H1 (cell line): ENCODE results near the gene GALNT18. TPM values are rescaled to one million over a fixed set of nuclear protein-coding genes. Genes with fewer than 3 reads are reported as not detected.

Experiments
- CTCF ChIA-PET: fragments of 300-600 bp; sonication (Branson Sonifier 250); formaldehyde crosslinking; loops from one replicate; lab custom pipeline; 2021; ENCODE audit not compliant: partially characterized antibody; lab: Charles Lee
- POLR2A ChIA-PET: fragments of 300-600 bp; sonication (Branson Sonifier 250); formaldehyde crosslinking; loops from one replicate; lab custom pipeline; 2021; ENCODE audit warnings: inconsistent platforms; ENCODE audit not compliant: partially characterized antibody; lab: Charles Lee
- DNase-seq, 2 experiments: peaks; one replicate each; pipeline versions ENCODE4 v3.0.0 to v3.0.0-alpha.2; 2010 to 2022; ENCODE audit warnings: low spot score in 2 of 2, low read depth in 1 of 2, mixed read lengths in 1 of 2
- FAIRE-seq: peaks from 2 replicates; lab custom pipeline; 2011; peaks lifted over from hg19 to GRCh38; lab: Jason Lieb, UNC
- H2AFZ ChIP-seq: 2 replicates; pipeline ENCODE4 v1.8.1; 2012; ENCODE audit warnings: low read length, inconsistent platforms
- H2AK5ac ChIP-seq: 2 replicates; pipeline ENCODE4 v1.6.1; 2013; ENCODE audit warnings: low read depth, low read length
- H2BK120ac ChIP-seq: replicated peaks from 2 replicates; pipeline ENCODE3; 2013; ENCODE audit warnings: low read depth, low read length, inconsistent platforms
- H2BK12ac ChIP-seq: 2 replicates; pipeline ENCODE4 v1.6.1; 2013; ENCODE audit warnings: low read depth, low read length
- H2BK15ac ChIP-seq: 2 replicates; pipeline ENCODE4 v1.6.1; 2013; ENCODE audit warnings: low read length
- H2BK20ac ChIP-seq: 2 replicates; pipeline ENCODE4 v1.6.1; 2013; ENCODE audit warnings: low read length
- H2BK5ac ChIP-seq: 2 replicates; pipeline ENCODE4 v1.6.1; 2013; ENCODE audit warnings: low read depth, low read length
- H3K14ac ChIP-seq: 2 replicates; pipeline ENCODE4 v1.6.1; 2013; ENCODE audit warnings: inconsistent platforms; ENCODE audit not compliant: insufficient read length
- H3K18ac ChIP-seq: 2 replicates; pipeline ENCODE4 v1.6.1; 2013; ENCODE audit warnings: low read length; ENCODE audit errors: extremely low read depth
- H3K23ac ChIP-seq: 2 replicates; pipeline ENCODE4 v1.6.1; 2013; ENCODE audit warnings: inconsistent platforms; ENCODE audit not compliant: insufficient read length
- H3K23me2 ChIP-seq: 2 replicates; pipeline ENCODE4 v1.6.1; 2013; ENCODE audit warnings: low read depth, low read length
- H3K27ac ChIP-seq: 2 replicates; pipeline ENCODE4 v1.6.1; 2011; ENCODE audit warnings: low read depth, low read length, inconsistent platforms
- H3K27me3 ChIP-seq, 4 experiments: replicated peaks in 1 of 4; 1 replicate in 1 of 4; 2 replicates in 3 of 4; pipeline versions ENCODE4 v1.6.1 to v1.8.1; 2011 to 2013; ENCODE audit warnings: low read length in 3 of 4, mild to moderate bottlenecking in 3 of 4, inconsistent platforms in 2 of 4, mixed read lengths in 2 of 4, moderate library complexity in 1 of 4; ENCODE audit not compliant: control insufficient read depth in 3 of 4, insufficient read depth in 3 of 4; ENCODE audit errors: extremely low read depth in 1 of 4
- H3K36me3 ChIP-seq, 4 experiments: 2 replicates each; pipeline versions ENCODE4 v1.6.1 to v1.8.1; 2011 to 2013; ENCODE audit warnings: mild to moderate bottlenecking in 4 of 4, low read length in 3 of 4, moderate library complexity in 2 of 4, control low read depth in 1 of 4, inconsistent platforms in 1 of 4; ENCODE audit not compliant: insufficient read depth in 4 of 4, control insufficient read depth in 2 of 4
- H3K4ac ChIP-seq: replicated peaks from 2 replicates; pipeline ENCODE3; 2013; ENCODE audit warnings: low read length, low read depth, mixed read lengths, inconsistent platforms; ENCODE audit not compliant: insufficient read length
- H3K4me1 ChIP-seq, 4 experiments: replicated peaks in 1 of 4; 1 replicate in 1 of 4; 2 replicates in 3 of 4; pipeline versions ENCODE4 v1.6.1 to v1.8.1; 2011 to 2013; ENCODE audit warnings: low read length in 3 of 4, inconsistent platforms in 2 of 4, mixed read lengths in 1 of 4; ENCODE audit not compliant: insufficient read depth in 4 of 4, control insufficient read depth in 3 of 4
- H3K4me2 ChIP-seq, 2 experiments: 2 replicates each; pipeline versions ENCODE4 v1.6.1 to v1.8.1; 2011 to 2013; ENCODE audit warnings: low read depth in 2 of 2, low read length in 2 of 2, control low read depth in 1 of 2, inconsistent platforms in 1 of 2, mild to moderate bottlenecking in 1 of 2; ENCODE audit not compliant: insufficient read depth in 1 of 2
- H3K4me3 ChIP-seq, 4 experiments: fragments of 200-600, 300-600 bp in 1 of 4; sonication (generic), shearing (Covaris generic), sonication (Bioruptor Twin) in 1 of 4; 2 replicates each; pipeline versions ENCODE4 v1.5.1 to v1.8.1; 2011 to 2016; ENCODE audit warnings: low read length in 4 of 4, low read depth in 3 of 4, control low read depth in 2 of 4, inconsistent platforms in 2 of 4, mild to moderate bottlenecking in 2 of 4, mixed read lengths in 1 of 4, moderate library complexity in 1 of 4; ENCODE audit not compliant: insufficient read depth in 2 of 4; ENCODE audit errors: extremely low read depth in 1 of 4
- H3K56ac ChIP-seq: replicated peaks from 2 replicates; pipeline ENCODE3; 2013; ENCODE audit warnings: low read depth, mild to moderate bottlenecking, mixed read lengths, low read length, inconsistent platforms; ENCODE audit not compliant: insufficient read length
- H3K79me1 ChIP-seq: 2 replicates; pipeline ENCODE4 v1.6.1; 2013; ENCODE audit warnings: low read depth, low read length, control low read depth
- H3K79me2 ChIP-seq, 2 experiments: 2 replicates each; pipeline versions ENCODE4 v1.6.1 to v1.8.1; 2012 to 2013; ENCODE audit warnings: low read length in 2 of 2, mild to moderate bottlenecking in 2 of 2, inconsistent platforms in 1 of 2; ENCODE audit not compliant: insufficient read depth in 2 of 2, control insufficient read depth in 1 of 2
- H3K9ac ChIP-seq, 4 experiments: replicated peaks in 1 of 4; 1 replicate in 1 of 4; 2 replicates in 3 of 4; pipeline versions ENCODE4 v1.6.1 to v1.8.1; 2011 to 2013; ENCODE audit warnings: low read depth in 3 of 4, low read length in 3 of 4, control low read depth in 2 of 4, mild to moderate bottlenecking in 2 of 4, moderate library complexity in 2 of 4, inconsistent platforms in 1 of 4; ENCODE audit errors: extremely low read depth in 1 of 4
- H3K9me3 ChIP-seq, 2 experiments: 2 replicates each; pipeline versions ENCODE4 v1.6.1 to v1.8.1; 2012 to 2013; ENCODE audit warnings: mild to moderate bottlenecking in 2 of 2, moderate library complexity in 2 of 2, control low read depth in 1 of 2, inconsistent platforms in 1 of 2, low read depth in 1 of 2, low read length in 1 of 2, mixed read lengths in 1 of 2; ENCODE audit not compliant: insufficient read depth in 2 of 2
- H4K20me1 ChIP-seq, 2 experiments: replicated peaks in 1 of 2; 2 replicates each; pipeline versions ENCODE3 to v1.8.1; 2011 to 2013; ENCODE audit warnings: inconsistent platforms in 2 of 2, low read length in 2 of 2, mild to moderate bottlenecking in 1 of 2; ENCODE audit not compliant: insufficient read depth in 2 of 2, control insufficient read depth in 1 of 2
- H4K5ac ChIP-seq: 2 replicates; pipeline ENCODE4 v1.6.1; 2013; ENCODE audit warnings: low read length, low read depth, mixed read lengths, inconsistent platforms; ENCODE audit not compliant: insufficient read length
- H4K8ac ChIP-seq: 2 replicates; pipeline ENCODE4 v1.8.0; 2013; ENCODE audit warnings: mild to moderate bottlenecking, moderate library complexity, low read length, inconsistent platforms; ENCODE audit not compliant: insufficient read depth; ENCODE audit errors: extremely low read depth
- H4K91ac ChIP-seq: replicated peaks from 2 replicates; pipeline ENCODE3; 2013; ENCODE audit warnings: low read length, mixed read lengths, inconsistent platforms; ENCODE audit not compliant: insufficient read length
- CTCF ChIP-seq, 3 experiments: IDR thresholded peaks; 1 replicate in 2 of 3; 2 replicates in 1 of 3; pipeline versions ENCODE4 v1.5.1 to v1.6.1; 2011; ENCODE audit warnings: low read length in 3 of 3, mild to moderate bottlenecking in 3 of 3, inconsistent platforms in 2 of 3, low read depth in 1 of 3, moderate library complexity in 1 of 3; ENCODE audit not compliant: insufficient read depth in 1 of 3; ENCODE audit errors: control extremely low read depth in 1 of 3
- EGR1 ChIP-seq: IDR thresholded peaks from 2 replicates; pipeline ENCODE4 v1.6.1; 2011; ENCODE audit warnings: low read depth, low read length, borderline replicate concordance
- POLR2A ChIP-seq, 2 experiments: IDR thresholded peaks; 1 replicate in 1 of 2; 2 replicates in 1 of 2; pipeline ENCODE4 v1.6.1; 2011; ENCODE audit warnings: low read depth in 2 of 2, low read length in 2 of 2, mild to moderate bottlenecking in 2 of 2; ENCODE audit errors: control extremely low read depth in 1 of 2
- POLR2AphosphoS5 ChIP-seq: IDR thresholded peaks from 2 replicates; pipeline ENCODE4 v1.6.1; 2011; ENCODE audit warnings: low read depth, low read length
- RAD21 ChIP-seq, 2 experiments: IDR thresholded peaks in 1 of 2; conservative IDR thresholded peaks in 1 of 2; 2 replicates each; pipeline ENCODE4 v1.6.1; 2011; ENCODE audit warnings: low read depth in 2 of 2, low read length in 2 of 2, improper control_type of control experiment in 1 of 2, inconsistent platforms in 1 of 2, mild to moderate bottlenecking in 1 of 2, moderate library complexity in 1 of 2
- RNF2 ChIP-seq: fragments of 200-900, 300-1000 bp; sonication (generic); IDR thresholded peaks from 2 replicates; pipeline ENCODE4 v1.7.1; 2016; ENCODE audit warnings: borderline replicate concordance, low read depth, mild to moderate bottlenecking, antibody characterized with exemption, low read length; ENCODE audit not compliant: poor library complexity, severe bottlenecking; ENCODE audit errors: missing control alignments
- RXRA ChIP-seq: IDR thresholded peaks from 2 replicates; pipeline ENCODE4 v1.6.1; 2011; ENCODE audit warnings: low read depth, mild to moderate bottlenecking, low read length, moderate library complexity; ENCODE audit not compliant: insufficient read depth
- SUZ12 ChIP-seq: fragments of 200-600 bp; sonication (generic); IDR thresholded peaks from 2 replicates; pipeline ENCODE4 v1.6.1; 2012; ENCODE audit warnings: mild to moderate bottlenecking, inconsistent platforms, low read length, moderate library complexity, mixed read lengths
- TCF12 ChIP-seq: IDR thresholded peaks from 2 replicates; pipeline ENCODE4 v1.6.1; 2011; ENCODE audit warnings: low read depth, mild to moderate bottlenecking, low read length
- WGBS, 2 experiments: shearing (Covaris generic) in 1 of 2; methylation state at CpG; one replicate each; pipeline versions ENCODE4 v1.1.6 to v1.1.7; 2013 to 2015; ENCODE audit warnings: low lambda C conversion rate in 2 of 2, mixed read lengths in 2 of 2, inconsistent platforms in 1 of 2, low coverage in 1 of 2, missing lambda C conversion rate in 1 of 2; ENCODE audit not compliant: insufficient replicate concordance in 2 of 2, insufficient coverage in 1 of 2, insufficient read length in 1 of 2; ENCODE audit errors: extremely low coverage in 1 of 2, missing lambda C conversion rate in 1 of 2; 5-methylcytosine and 5-hydroxymethylcytosine counted together
- polyA plus RNA-seq, 7 experiments: library from polyadenylated mRNA; depleted of rRNA in 3 of 7; stranded (reverse) in 5 of 7; unstranded in 2 of 7; fragments of >200 nt in 5 of 7; fragments of 200-250 nt in 2 of 7; gene quantifications; 1 replicate in 5 of 7; 2 replicates in 1 of 7; 4 replicates in 1 of 7; pipeline versions ENCODE4 v1.2.1 to v1.2.3, GENCODE V29; 2011 to 2013; ENCODE audit warnings: missing spikeins in 2 of 7, mixed read lengths in 2 of 7
- total RNA-seq: library from RNA; stranded (reverse); fragmentation: NEBNext Ultra II Directional; extraction: Animal tissue kit (Norgen Biotek cat#: 25700); gene quantifications from 2 replicates; pipeline ENCODE4 v1.2.1, GENCODE V29; 2021

The GALNT18 gene
- total and polyA plus RNA-seq, 2 of the 8 experiments (the other 6 are each of a cell fraction or from before 2014, with no cell fraction given), result 6.0 to 9.4 TPM

- H3K4me1 ChIP-seq, result peaks cover 0 to 5% (median 3%) of the 10 kb centered on the region in 4 experiments; a peak in 4 of 7 replicates
- no peak overlapping the region for H3K27ac ChIP-seq
- no peak overlapping the region for H3K4ac ChIP-seq
- no peak overlapping the region for H3K56ac ChIP-seq
- no peak overlapping the region for H2BK15ac ChIP-seq
- no peak overlapping the region for H4K8ac ChIP-seq
- no peak overlapping the region for H2AFZ ChIP-seq
- H3K4me3 ChIP-seq, result no peak overlapping the region
- no peak overlapping the region for H2BK20ac ChIP-seq
- H3K36me3 ChIP-seq, result no peaks in the 10 kb centered on the region
- H2AK5ac ChIP-seq, result no peak overlapping the region
- ChIA-PET CTCF (interaction anchor here (0.6 to 3.2 kb wide), 3 partner anchors 10 to 144 kb away, joined by 3 to 22 read pairs (median 3); no protein-coding TSS in a partner anchor), POLR2A (no interaction called here)
- H3K9ac ChIP-seq, result no peak overlapping the region
- H2BK5ac ChIP-seq, result no peak overlapping the region
- no peak overlapping the region for H2BK120ac ChIP-seq
- FAIRE-seq (no peak), DNase-seq (no peak)
- no peak overlapping the region for H3K14ac ChIP-seq
- H4K20me1 ChIP-seq, result peaks cover 0 to 2% of the 10 kb centered on the region in 2 experiments
- 77% methylated on average over 4 of the region's 4 CpGs; no CpG with 5 or more reads in 1 of the 2 experiments for WGBS, 2 experiments
- no peak overlapping the region for H3K18ac ChIP-seq
- H3K79me1 ChIP-seq, result no peaks in the 10 kb centered on the region
- no peak overlapping the region for H3K23ac ChIP-seq
- no peaks in the 10 kb centered on the region for H3K9me3 ChIP-seq
- no peaks in the 10 kb centered on the region for H3K79me2 ChIP-seq
- no peak overlapping the region for H4K91ac ChIP-seq
- H4K5ac ChIP-seq, result no peak overlapping the region
- H3K4me2 ChIP-seq, result no peak overlapping the region; a peak in 1 of 4 replicates
- H3K23me2 ChIP-seq, result no peaks in the 10 kb centered on the region
- H2BK12ac ChIP-seq, result no peak overlapping the region
- 0 out of 7 replicates have a peak, but pooled peaks cover 0 to 2% (median 0%) of the 10 kb centered on the region in 4 experiments for H3K27me3 ChIP-seq
- TF ChIP-seq SUZ12, result no peak
- no peak for TF ChIP-seq POLR2AphosphoS5
- TF ChIP-seq RNF2, result no peak
- no peak for TF ChIP-seq POLR2A (IDR thresholded peaks at IDR 0.05; ENCODE audit: control extremely low read depth in 1 of 2, low read depth in 2 of 2, low read length in 2 of 2)
- TF ChIP-seq EGR1, result no peak
- no peak for TF ChIP-seq RAD21 (IDR thresholded peaks at IDR 0.05 in 1 of 2, conservative IDR thresholded peaks at IDR 0.05 in 1 of 2; ENCODE audit: low read depth in 2 of 2, low read length in 2 of 2)
- TF ChIP-seq CTCF (IDR thresholded peaks at IDR 0.05; ENCODE audit: control extremely low read depth in 1 of 3, insufficient read depth in 1 of 3, low read depth in 1 of 3, low read length in 3 of 3), result no peak
- TF ChIP-seq RXRA, result no peak
- no peak for TF ChIP-seq TCF12
Measured at GRCh38 chr11:11387207-11387606, 234.6 kb downstream of the GALNT18 start.
